IPS-18a (cell line): ENCODE measurements around the gene PACS1.
A peak's percentile ranks its signal among the peaks of the same experiment; 100 is the strongest.

Source experiments
- H3K27ac ChIP-seq: one replicate; pipeline ENCODE4 v1.5.1; 2013; ENCODE audit warnings: low read length
- H3K27me3 ChIP-seq: one replicate; pipeline ENCODE4 v1.6.1; 2013; ENCODE audit warnings: mild to moderate bottlenecking, low read length; ENCODE audit not compliant: control insufficient read depth, insufficient read depth
- H3K36me3 ChIP-seq: one replicate; pipeline ENCODE4 v1.6.1; 2013; ENCODE audit warnings: low read depth, low read length; ENCODE audit not compliant: control insufficient read depth
- H3K4me1 ChIP-seq: one replicate; pipeline ENCODE4 v1.6.1; 2013; ENCODE audit warnings: low read depth, low read length; ENCODE audit not compliant: control insufficient read depth
- H3K4me3 ChIP-seq: one replicate; pipeline ENCODE4 v1.5.1; 2013; ENCODE audit warnings: low read length
- H3K9ac ChIP-seq: one replicate; pipeline ENCODE4 v1.6.1; 2013; ENCODE audit warnings: mild to moderate bottlenecking, low read length, moderate library complexity
- H3K9me3 ChIP-seq: one replicate; pipeline ENCODE4 v1.6.1; 2013; ENCODE audit warnings: low read depth, low read length; ENCODE audit not compliant: control insufficient read depth

Gene PACS1

DNA sequence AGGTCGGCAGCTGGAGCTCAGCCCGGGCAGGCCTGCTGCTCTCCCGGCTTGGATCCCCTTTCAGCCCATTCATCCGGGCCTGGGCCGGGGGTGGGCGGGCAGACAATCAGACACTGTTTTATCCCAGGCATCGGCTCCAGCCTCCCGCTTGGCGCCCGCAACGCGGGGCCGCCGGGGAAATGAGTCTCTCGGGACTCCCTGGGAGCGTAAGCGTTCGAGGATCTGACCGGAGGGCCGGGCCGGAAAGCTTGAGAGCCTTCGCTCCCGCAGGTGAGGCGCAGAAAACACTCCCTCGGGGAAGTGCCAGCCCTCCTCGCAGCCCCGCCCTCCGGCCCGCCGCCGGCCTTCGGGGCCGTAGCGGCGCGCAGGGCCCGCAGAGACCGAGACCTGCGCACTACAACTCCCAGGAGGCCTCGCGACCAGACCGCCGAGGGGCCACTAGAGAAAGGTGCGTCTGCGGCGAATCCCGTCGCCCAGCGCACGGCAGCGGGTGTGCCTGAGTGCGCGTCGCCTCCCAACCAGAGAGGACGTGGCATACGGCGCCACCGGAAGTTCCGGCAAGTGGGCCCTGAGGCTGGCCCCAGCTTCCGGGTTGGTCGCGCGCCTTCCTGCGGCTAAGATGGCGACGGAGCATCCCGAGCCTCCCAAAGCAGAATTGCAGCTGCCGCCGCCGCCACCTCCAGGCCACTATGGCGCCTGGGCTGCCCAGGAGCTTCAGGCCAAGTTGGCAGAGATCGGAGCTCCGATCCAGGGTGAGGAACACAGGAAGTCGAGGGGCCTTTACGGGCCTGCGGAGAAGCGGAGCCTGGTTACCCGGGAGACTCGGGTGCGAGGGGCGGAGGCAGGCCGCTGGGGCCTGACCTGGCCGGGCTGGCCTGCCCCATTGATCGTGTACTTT lies 18.1 kb upstream of the PACS1 start, which contains the start of gene SF3B2:
SF3B2 (plus strand) TSS at position 599 of the 898 bp plus-strand sequence; CDS start at position 620, 21 bp downstream.
- H3K27ac ChIP-seq: peak within 1 kb of the TSS; percentile 89

DNA sequence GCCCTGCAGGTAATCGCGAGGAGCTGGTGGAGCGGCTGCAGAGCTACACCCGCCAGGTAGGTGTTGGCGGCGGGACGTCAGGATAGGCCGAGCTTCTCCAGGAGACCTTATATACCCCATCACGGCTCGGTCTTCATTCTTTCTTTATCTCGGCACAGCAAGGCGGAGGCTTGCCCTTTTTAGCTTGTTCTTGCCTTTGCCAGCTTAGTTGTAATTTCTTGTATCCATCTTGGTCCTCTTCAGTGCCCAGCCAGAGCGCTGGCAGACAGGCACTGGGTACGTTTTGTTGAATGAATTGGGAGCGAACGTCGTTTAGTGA lies 17.4 kb upstream of the PACS1 start:
- H3K4me3 ChIP-seq: peak overlapping the region; percentile 81
- peaks cover 29% of the 10 kb centered on the region for H3K36me3 ChIP-seq
- H3K27me3 ChIP-seq: no peaks in the 10 kb centered on the region
- no peaks in the 10 kb centered on the region for H3K9me3 ChIP-seq
- peak overlapping the region; percentile 92 for H3K9ac ChIP-seq
- H3K4me1 ChIP-seq: peaks cover 28% of the 10 kb centered on the region
- peak overlapping the region; percentile 43 for H3K27ac ChIP-seq

More for the DNA sequence above, 18.1 kb upstream of the PACS1 start, which contains the start of gene SF3B2:
- H3K27me3 ChIP-seq: no peaks in the 10 kb centered on the region
- peak within 1 kb of the TSS; percentile 81 for H3K4me3 ChIP-seq
- no peaks in the 10 kb centered on the region for H3K9me3 ChIP-seq
- peak within 1 kb of the TSS; percentile 92 for H3K9ac ChIP-seq
- H3K36me3 ChIP-seq: peaks cover 24% of the 10 kb centered on the region
- peaks cover 28% of the 10 kb centered on the region for H3K4me1 ChIP-seq

DNA sequence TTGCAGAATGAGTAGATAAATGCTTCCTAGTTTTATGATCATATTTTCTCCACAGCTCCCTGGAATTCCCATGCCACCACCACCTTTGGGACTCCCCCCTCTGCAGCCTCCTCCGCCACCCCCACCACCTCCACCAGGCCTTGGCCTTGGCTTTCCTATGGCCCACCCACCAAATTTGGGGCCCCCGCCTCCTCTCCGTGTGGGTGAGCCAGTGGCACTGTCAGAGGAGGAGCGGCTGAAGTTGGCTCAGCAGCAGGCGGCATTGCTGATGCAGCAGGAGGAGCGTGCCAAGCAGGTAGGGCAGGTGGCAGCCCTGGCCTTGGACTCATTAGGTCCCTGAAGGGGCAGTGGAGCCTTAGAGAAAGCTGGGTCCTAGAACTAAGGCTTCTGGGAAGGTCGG lies 15.1 kb upstream of the PACS1 start:
- Histone ChIP-seq H3K27ac (no peak overlapping the region), H3K9ac (no peak overlapping the region)

DNA sequence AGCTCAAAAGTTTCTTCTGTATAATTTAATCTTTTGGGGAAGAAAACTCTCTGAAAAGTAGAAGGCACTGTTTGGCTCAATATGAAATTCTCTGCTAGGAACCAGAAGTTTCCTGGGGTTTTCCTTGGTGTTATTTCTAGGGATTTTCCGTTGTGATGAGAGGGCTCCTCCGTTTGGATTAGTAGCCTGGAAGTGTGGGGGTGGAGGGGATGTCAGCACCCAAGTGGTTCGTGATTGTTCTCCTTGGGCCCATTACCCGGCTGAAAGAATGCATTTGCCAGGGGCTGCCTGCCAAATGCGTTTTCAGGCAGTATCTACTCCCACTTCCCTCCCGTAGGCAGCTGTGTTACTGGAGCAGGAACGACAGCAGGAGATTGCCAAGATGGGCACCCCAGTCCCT lies 13.6 kb upstream of the PACS1 start:
- Histone ChIP-seq H3K4me1 (peaks cover 5% of the 10 kb centered on the region), H3K27me3 (no peaks in the 10 kb centered on the region), H3K36me3 (peaks cover 67% of the 10 kb centered on the region), H3K9ac (no peak overlapping the region), H3K27ac (no peak overlapping the region), H3K4me3 (no peak overlapping the region), H3K9me3 (no peaks in the 10 kb centered on the region)

More for the DNA sequence above, 15.1 kb upstream of the PACS1 start:
- Histone ChIP-seq H3K4me3 (no peak overlapping the region), H3K9me3 (no peaks in the 10 kb centered on the region), H3K4me1 (peaks cover 15% of the 10 kb centered on the region), H3K27me3 (no peaks in the 10 kb centered on the region), H3K36me3 (peaks cover 52% of the 10 kb centered on the region)

DNA sequence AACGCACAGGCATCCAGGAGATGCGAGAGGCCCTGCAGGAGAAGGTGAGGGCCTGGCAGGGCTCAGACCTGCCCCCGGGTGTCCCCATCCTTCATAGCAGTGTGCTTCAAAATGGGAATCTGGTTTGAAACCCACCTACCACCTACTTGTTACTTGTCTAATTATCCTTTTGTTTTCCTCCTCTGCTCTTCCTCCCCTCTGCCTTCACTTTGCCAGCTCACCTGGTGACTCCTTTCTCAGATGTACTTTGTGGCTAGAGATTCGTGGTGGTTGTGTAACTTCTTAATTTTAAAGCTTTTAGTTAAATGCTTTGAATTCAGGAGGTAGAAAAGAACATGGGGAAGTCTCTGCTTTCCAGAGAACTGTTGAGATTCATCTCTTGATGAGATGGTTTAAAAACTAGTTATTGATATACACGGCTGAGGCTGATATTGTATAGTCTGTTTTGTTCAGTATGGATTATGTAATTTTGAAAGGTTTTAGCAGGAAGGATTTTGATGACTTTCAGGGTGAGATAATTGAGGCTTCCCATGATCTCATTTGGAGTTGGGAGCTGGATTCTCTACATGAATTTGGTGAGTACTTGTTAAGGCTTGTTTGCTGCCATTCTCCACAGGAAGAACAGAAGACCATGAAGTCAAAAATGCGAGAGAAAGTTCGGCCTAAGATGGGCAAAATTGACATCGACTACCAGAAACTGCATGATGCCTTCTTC lies 9.9 kb upstream of the PACS1 start:
- no peak overlapping the region for H3K4me3 ChIP-seq
- no peaks in the 10 kb centered on the region for H3K27me3 ChIP-seq
- H3K4me1 ChIP-seq: no peaks in the 10 kb centered on the region
- H3K9ac ChIP-seq: no peak overlapping the region
- no peak overlapping the region for H3K27ac ChIP-seq
- no peaks in the 10 kb centered on the region for H3K9me3 ChIP-seq
- H3K36me3 ChIP-seq: peaks cover 91% of the 10 kb centered on the region

DNA sequence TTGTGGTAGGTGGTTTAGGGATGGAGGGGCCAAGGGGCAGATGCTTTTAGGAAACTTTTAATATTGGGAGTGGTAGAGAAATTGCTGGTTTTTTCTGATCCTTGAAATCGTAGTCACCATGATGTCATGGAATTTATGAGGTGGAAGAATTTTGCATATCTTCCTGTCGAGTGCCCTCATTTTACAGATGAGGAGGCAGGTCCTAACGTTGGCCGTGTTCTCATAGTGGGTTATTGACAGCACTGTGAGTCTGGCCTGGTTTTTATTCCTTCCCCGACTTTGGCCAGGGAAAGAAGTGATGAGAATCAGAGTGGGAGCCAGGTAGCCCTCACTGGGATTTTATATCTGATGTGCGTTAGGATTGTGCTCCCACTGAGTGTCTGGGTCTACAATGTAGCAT lies 8.8 kb upstream of the PACS1 start:
- Histone ChIP-seq H3K27ac (no peak overlapping the region), H3K9ac (no peak overlapping the region), H3K4me3 (no peak overlapping the region), H3K27me3 (no peaks in the 10 kb centered on the region), H3K36me3 (peaks cover 86% of the 10 kb centered on the region), H3K4me1 (no peaks in the 10 kb centered on the region), H3K9me3 (no peaks in the 10 kb centered on the region)

DNA sequence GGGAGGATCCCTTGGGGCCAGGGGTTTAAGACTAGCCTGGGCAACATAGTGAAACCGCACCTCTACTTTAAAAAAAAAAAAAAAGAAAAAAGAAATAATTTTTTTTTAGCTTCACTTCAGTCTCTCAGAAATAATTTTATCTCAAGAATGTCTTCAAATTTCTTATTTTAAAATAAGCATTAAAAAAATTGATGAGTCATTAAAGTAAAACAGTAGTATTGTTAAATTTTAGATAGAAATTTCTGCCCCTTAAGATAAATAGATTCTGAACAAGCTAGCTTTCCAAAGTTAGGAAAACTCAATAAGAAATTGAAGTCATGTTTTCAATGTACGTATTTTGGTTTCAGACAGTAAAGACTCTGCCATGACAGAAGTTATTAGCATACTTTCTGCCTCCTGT lies 7.7 kb upstream of the PACS1 start:
- H3K36me3 ChIP-seq: peaks cover 86% of the 10 kb centered on the region
- no peak overlapping the region for H3K4me3 ChIP-seq
- H3K9ac ChIP-seq: no peak overlapping the region
- H3K9me3 ChIP-seq: no peaks in the 10 kb centered on the region
- no peaks in the 10 kb centered on the region for H3K4me1 ChIP-seq
- H3K27me3 ChIP-seq: no peaks in the 10 kb centered on the region
- no peak overlapping the region for H3K27ac ChIP-seq

DNA sequence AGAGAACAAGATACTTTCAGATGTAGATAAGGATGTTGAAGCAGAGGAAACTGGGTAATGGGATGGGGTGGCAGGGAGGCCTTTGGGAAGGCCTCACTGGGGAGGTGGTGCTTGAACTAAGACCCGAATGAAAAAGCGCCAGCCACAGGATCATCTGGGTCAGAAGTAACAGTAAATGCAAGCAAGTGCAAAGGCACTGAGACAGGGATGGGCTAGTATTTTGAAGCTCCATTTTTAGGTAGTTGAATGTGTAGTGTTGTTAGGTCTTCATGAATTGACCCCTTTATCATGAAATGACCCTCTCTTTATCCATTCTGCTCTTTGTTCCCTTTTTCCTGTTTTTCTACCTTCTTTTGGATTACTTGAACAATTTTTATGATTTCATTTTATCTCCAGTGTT lies 6.2 kb upstream of the PACS1 start:
- Histone ChIP-seq H3K9me3 (no peaks in the 10 kb centered on the region), H3K4me1 (no peaks in the 10 kb centered on the region), H3K27ac (no peak overlapping the region), H3K9ac (no peak overlapping the region), H3K27me3 (no peaks in the 10 kb centered on the region), H3K36me3 (peaks cover 87% of the 10 kb centered on the region), H3K4me3 (no peak overlapping the region)

DNA sequence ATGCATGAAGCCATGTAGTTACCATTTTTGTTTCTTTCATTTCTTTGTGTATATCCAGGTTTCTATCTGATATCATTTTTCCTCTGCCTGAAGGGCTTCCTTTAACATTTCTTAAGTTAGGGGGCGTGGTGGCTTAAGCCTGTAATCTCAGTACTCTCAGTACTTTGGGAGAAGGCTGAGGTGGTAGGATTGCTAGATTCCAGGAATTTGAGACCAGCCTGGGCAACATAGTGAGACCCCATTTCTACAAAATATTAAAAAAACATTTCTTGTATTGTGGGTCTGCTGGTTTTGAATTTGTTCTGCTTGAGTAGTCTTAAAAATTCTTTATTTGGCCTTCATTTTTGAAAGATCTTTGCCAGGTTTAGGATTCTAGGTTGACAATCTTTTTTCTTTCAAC lies 5.5 kb upstream of the PACS1 start:
- Histone ChIP-seq H3K27me3 (no peaks in the 10 kb centered on the region), H3K4me1 (peaks cover 4% of the 10 kb centered on the region), H3K36me3 (peaks cover 84% of the 10 kb centered on the region), H3K9me3 (no peaks in the 10 kb centered on the region), H3K4me3 (no peak overlapping the region), H3K27ac (no peak overlapping the region), H3K9ac (no peak overlapping the region)

DNA sequence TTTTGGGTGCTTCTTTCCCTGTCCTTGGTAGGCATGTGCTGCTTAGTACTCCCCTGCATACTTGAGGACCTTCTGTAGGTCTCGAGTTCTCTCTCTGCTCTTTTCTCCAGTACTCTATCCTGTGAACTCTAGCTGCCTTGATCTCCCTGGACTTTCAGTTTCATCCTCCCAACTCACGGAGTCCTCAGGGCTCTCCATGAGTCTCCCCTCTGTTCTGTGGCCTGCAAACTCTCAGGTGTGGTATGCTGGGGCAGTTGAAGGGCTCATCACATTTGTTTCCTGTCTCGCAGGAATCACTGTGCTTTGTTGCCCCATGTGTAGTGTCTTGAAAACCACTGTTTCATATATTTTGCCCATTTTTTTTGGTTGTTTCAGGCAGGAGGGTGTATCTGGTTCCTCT lies 3.3 kb upstream of the PACS1 start:
- Histone ChIP-seq H3K9ac (no peak overlapping the region), H3K4me1 (peaks cover 4% of the 10 kb centered on the region), H3K27ac (no peak overlapping the region), H3K9me3 (no peaks in the 10 kb centered on the region), H3K4me3 (no peak overlapping the region), H3K27me3 (no peaks in the 10 kb centered on the region), H3K36me3 (peaks cover 62% of the 10 kb centered on the region)

DNA sequence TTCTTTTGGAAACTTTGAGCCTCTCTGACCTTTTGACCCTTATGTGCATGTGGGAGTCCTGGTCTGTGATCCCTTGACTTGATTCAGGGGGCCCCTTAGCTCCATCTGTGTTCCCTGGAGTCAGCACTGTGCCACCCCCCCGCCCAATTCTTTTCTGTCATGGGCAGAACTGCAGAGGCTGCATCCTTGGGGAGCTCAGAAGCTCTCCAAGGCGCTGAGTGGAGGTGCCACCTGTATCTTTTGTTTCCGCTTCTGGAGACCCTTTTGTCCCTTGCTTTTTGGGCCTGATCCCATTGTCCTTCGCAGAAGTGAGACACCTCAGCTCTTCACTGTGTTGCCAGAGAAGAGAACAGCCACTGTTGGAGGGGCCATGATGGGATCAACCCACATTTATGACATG lies 2.4 kb upstream of the PACS1 start:
- Histone ChIP-seq H3K36me3 (peaks cover 55% of the 10 kb centered on the region), H3K4me3 (no peak overlapping the region), H3K9ac (no peak overlapping the region), H3K9me3 (no peaks in the 10 kb centered on the region), H3K4me1 (peaks cover 4% of the 10 kb centered on the region), H3K27ac (no peak overlapping the region), H3K27me3 (no peaks in the 10 kb centered on the region)
